Fibroblast of the aortic adventitia (primary cell): ENCODE data around the gene GMPR2. TPM values are rescaled to one million over a fixed set of nuclear protein-coding genes. Genes with fewer than 3 reads are reported as not detected.

Source experiments
- DNase-seq: peaks from one replicate; pipeline ENCODE4 v3.0.0-alpha.2; 2010; ENCODE audit warnings: low read depth
- H3K4me3 ChIP-seq: 2 replicates; pipeline ENCODE4 v1.5.1; 2011; ENCODE audit warnings: low read depth, mild to moderate bottlenecking, control low read depth, low read length, moderate library complexity
- total RNA-seq: library from RNA; depleted of rRNA; stranded (reverse); fragments of >200 nt; gene quantifications from 2 replicates; pipeline ENCODE4 v1.2.3, GENCODE V29; 2012; ENCODE audit warnings: low replicate concordance
- TF ChIP-seq, protein P1 (sequence below): IDR thresholded peaks from 2 replicates; pipeline ENCODE4 v1.5.1; 2011; ENCODE audit warnings: mild to moderate bottlenecking, low read length, control low read depth, inconsistent platforms; ENCODE audit not compliant: insufficient read depth

Gene GMPR2
- total RNA-seq, 1 donor = 53.6 TPM

DNA sequence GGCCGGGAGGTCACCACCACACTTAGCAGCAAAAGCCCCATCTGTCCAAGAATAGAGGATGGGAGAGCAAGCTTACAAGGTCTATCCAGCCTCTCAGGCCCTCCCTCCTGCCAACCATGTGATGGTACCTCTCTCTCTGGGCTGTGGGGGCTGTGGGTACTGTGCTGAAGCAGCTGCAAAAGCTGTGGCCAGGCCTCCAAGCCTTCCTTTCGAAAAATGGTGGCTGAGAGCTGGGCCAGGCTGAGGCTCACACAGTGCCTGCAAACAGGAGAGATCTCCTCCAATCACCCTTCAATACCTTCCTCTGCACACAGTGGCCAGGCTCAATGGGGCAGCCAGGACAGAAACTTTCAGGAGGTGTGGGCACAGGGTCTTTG, 45.2 kb upstream of the GMPR2 start:
- peak overlapping the region; percentile 87 for H3K4me3 ChIP-seq
- TF ChIP-seq, protein P1, sequence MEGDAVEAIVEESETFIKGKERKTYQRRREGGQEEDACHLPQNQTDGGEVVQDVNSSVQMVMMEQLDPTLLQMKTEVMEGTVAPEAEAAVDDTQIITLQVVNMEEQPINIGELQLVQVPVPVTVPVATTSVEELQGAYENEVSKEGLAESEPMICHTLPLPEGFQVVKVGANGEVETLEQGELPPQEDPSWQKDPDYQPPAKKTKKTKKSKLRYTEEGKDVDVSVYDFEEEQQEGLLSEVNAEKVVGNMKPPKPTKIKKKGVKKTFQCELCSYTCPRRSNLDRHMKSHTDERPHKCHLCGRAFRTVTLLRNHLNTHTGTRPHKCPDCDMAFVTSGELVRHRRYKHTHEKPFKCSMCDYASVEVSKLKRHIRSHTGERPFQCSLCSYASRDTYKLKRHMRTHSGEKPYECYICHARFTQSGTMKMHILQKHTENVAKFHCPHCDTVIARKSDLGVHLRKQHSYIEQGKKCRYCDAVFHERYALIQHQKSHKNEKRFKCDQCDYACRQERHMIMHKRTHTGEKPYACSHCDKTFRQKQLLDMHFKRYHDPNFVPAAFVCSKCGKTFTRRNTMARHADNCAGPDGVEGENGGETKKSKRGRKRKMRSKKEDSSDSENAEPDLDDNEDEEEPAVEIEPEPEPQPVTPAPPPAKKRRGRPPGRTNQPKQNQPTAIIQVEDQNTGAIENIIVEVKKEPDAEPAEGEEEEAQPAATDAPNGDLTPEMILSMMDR = no peak
- DNase-seq = no peak

DNA sequence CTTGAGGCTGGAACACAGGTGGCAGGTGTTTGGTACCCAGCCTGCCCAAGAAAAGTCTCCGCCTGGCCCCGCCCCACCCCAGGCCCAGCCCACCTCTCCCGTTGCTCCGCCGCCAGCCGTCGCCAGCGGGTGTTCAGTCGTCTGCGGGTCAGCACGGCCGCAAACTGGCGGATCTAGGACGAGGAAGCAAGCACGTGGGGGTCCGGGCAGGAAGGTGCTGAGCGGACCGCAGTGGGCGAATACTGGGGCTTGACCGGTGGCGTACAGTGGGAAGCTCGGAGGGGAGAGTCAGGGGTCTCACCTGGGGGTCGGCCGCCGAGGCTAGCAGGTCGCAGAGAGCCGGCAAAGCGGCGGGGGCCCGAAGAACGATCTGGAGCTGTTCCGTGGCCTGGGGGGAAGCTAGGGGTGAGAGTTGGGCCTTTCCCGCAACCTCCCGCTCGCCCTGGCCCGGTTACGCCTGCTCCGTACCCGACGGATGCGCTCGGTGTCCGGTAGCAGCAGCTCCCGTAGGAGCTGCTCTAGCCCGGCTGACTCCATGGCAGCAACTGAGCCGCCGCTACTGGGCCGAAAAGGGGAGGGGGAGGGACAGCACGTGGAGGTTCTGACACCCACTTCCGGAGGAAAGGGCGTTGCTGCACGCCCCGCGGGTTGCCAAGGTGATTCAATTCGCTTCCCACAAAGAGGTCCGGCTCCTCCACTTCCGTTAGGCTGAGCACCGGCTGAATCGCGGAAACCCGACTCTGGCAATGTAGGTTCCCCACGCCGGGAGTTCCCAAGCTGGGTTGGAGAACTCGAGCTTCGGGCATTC, 44.3 kb upstream of the GMPR2 start, which contains the start of gene IPO4:
TSS of gene IPO4 (minus strand) at position 566 of the 808 bp plus-strand sequence. CDS start at position 537, 29 bp downstream.
- DNase-seq = peak; percentile 98

DNA sequence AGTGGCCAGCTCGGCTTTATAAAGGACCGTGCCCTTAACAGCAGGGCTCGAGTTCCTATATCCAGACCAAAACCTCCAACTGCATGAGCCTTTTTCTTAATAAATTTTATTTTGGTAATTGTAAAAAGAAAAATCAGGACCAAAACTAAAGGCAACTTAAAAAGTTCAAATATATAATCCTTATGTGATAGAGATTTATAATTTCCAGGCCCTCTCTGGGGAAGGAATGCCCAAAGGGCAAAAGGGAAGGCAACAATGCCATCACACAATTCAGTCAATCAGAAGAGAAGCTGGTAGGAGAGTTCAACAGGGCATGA, 43.7 kb upstream of the GMPR2 start:
- no peak overlapping the region for H3K4me3 ChIP-seq
- TF ChIP-seq, protein P1 = no peak
- DNase-seq = no peak

More for the DNA sequence above, 44.3 kb upstream of the GMPR2 start, which contains the start of gene IPO4:
- peak within 1 kb of the TSS; percentile 87 for H3K4me3 ChIP-seq
- TF ChIP-seq, protein P1 = no peak

DNA sequence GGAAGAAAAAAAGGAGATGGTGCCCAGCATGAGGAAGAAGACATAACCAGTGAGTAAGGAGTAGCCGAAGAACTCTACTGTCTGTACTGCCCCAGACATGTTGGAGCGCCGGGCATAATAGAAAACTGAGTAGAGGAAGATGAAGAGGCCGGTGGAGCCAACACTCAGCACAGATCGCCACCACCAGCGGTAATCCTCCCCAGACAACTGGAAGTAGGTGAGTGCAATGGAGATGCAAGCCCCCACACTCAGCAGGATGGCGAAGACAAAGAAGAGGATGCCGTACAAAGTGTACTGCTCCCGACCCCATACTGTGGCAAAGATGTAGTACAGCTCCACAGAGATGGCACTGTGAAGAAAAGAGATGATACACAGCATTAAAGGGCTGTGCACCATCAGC, 43.3 kb upstream of the GMPR2 start:
- no peak for DNase-seq
- no peak overlapping the region for H3K4me3 ChIP-seq
- TF ChIP-seq, protein P1 = no peak

DNA sequence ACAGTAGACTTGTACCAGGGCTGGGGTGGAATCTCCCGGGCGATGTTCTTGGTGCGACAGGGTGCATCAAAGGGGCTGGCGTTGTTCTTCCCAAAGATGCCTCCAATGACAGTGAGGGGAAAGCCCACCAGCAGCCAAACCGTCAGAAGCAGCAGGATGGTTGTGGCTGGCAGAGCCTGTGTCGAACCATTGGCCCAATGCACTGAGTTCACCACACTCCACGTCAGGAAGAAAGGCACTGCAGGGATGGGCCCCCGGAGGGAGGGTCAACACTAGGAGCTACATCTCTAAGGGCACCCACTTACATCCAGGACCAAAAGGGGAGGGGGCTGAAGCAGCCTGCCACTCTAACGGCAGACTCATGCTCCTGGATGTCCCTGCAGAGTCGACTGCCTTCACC, 42.3 kb upstream of the GMPR2 start:
- no peak for DNase-seq
- H3K4me3 ChIP-seq = no peak overlapping the region
- TF ChIP-seq, protein P1 = no peak

DNA sequence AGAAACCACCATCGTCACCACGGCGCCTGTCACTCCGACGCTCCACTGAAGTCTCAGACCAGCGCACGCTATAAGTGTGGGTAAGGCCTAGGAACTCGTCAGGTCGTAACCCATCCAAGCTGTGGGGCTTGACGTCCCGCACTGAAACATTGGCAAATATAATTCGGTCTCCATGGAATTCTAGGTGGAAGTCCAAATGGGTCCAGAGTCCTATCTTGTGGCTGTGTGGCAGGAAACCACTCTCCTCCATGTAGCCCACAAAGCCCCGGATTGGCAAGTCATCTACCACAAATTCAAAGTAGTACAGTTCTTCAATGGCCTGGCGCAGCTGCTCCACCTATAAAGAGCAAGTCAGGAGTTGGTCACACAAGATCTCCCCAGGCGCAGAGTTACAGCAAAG, 39.8 kb upstream of the GMPR2 start:
- no peak overlapping the region for H3K4me3 ChIP-seq
- no peak for DNase-seq
- TF ChIP-seq, protein P1 = no peak
